DND-41 (cell line): ENCODE data around the gene KIF2C.

Source experiments
- EZH2 ChIP-seq: IDR thresholded peaks from 3 replicates; pipeline ENCODE4 v1.6.1; 2012; ENCODE audit warnings: borderline replicate concordance, low read depth, mild to moderate bottlenecking, moderate library complexity, low read length, inconsistent platforms; ENCODE audit not compliant: severe bottlenecking
- TF ChIP-seq, protein P1 (sequence below): IDR thresholded peaks from 2 replicates; pipeline ENCODE4 v1.5.1; 2012; ENCODE audit warnings: borderline replicate concordance, low read length, moderate library complexity, mild to moderate bottlenecking; ENCODE audit not compliant: poor library complexity, severe bottlenecking; ENCODE audit errors: extremely low read depth

DNA sequence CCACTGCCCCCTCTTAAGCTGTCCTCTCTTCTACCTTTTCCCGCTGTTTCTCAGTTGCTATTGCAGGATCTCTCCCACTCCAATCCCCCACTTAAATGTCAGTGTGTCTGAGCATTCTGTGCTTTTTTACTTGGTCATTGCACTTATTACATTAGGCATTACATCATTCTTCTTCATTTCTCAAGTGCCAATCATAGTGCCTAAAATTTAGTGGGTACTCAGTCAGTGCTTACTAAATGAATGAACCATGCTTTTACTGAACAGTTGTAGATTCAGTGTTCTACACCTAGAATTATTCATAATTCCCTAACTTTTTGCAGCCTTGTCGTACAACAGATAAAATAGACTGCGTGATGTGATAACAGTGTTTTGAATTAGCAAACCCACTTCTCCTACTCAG, 45.7 kb upstream of the KIF2C start:
- TF ChIP-seq, protein P1, sequence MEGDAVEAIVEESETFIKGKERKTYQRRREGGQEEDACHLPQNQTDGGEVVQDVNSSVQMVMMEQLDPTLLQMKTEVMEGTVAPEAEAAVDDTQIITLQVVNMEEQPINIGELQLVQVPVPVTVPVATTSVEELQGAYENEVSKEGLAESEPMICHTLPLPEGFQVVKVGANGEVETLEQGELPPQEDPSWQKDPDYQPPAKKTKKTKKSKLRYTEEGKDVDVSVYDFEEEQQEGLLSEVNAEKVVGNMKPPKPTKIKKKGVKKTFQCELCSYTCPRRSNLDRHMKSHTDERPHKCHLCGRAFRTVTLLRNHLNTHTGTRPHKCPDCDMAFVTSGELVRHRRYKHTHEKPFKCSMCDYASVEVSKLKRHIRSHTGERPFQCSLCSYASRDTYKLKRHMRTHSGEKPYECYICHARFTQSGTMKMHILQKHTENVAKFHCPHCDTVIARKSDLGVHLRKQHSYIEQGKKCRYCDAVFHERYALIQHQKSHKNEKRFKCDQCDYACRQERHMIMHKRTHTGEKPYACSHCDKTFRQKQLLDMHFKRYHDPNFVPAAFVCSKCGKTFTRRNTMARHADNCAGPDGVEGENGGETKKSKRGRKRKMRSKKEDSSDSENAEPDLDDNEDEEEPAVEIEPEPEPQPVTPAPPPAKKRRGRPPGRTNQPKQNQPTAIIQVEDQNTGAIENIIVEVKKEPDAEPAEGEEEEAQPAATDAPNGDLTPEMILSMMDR = no peak
- no peak for TF ChIP-seq EZH2
